GOT3 (cell line): Measurements from ENCODE around the gene GRM2.
"Not testable (repeated sequence)": the region's sequence is repeated elsewhere in the genome, so short reads cannot be mapped to it uniquely, and the experiment has no call there.

Experiments
- DNase-seq: peaks from one replicate; lab custom pipeline; 2025; ENCODE audit warnings: mixed read lengths; lab: John Stamatoyannopoulos, UW

Gene GRM2

DNA sequence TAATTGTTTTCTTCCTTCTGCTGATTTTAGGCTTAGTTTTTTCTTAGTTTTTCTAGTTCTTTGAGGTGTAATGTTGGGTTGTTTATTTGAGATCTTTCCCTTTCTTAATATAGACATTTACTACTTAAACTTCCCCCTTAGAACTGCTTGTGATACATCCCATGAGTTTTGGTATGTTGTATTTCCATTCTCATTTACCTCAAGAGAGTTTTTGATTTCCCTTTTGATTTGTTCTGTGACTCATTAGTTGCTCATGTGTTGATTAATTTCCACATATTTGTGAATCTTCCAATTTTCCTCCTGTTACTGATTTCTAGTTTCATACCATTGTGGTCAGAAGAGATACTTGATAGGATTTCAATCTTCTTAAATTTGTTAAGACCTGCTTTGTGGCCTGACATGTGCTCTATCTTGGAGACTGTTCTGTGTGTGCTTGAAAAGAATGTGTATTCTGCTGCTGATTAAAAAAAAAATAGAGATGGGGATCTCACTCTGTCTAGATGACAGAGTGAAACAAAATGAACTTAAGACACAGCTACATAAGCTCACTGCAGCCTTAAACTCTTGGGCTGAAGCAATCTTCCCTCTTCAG lies 22.3 kb downstream of the GRM2 start:
- no peak for DNase-seq

DNA sequence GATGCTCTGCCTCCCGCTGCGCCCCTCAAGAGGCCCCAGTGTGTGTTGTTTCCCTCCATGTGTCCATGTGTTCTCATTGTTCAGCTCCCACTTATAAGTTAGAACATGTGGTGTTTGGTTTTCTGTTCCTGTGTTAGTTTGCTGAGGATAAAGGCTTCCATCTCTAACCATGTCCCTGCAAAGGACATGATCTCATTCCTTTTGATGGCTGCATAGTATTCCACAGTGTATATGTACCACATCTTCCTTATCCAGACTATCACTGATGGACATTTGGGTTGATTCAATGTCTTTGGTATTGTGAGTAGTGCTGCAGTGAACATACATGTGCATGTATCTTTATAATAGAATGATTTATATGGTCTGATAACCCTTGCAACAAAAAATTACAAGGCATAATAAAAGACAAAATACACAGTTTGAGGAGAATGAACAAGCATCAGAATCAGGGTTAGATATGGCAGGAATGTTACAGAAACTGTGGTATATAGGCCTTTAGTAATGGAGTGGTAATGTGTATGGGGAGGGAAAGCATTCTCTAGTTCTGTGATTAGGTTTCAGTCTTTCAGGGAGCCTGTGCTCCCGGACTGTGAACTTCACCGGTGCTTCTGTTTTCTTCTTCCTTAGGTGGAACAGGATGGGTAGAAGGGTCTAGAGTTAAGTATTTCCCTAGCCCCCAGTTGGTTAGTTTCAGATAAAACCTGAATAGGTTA lies 27.1 kb downstream of the GRM2 start:
- DNase-seq, result no peak

DNA sequence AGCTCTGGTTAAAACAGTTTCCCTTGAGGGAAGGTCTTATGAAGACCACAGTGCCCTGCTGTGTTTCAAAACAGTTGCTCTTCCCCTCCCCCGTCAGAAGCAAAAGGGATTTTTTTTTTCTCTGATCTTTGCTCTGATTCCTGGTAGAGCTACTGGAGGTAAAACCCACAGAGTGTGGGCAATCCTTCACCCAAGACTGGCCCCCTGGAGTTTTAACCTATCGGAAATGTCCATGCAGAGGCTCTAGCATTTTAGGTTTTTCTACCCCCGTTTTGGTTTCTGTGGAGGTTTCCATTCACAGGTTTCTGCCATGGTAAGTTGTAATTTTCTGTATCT lies 27.7 kb downstream of the GRM2 start:
- DNase-seq, result no peak

DNA sequence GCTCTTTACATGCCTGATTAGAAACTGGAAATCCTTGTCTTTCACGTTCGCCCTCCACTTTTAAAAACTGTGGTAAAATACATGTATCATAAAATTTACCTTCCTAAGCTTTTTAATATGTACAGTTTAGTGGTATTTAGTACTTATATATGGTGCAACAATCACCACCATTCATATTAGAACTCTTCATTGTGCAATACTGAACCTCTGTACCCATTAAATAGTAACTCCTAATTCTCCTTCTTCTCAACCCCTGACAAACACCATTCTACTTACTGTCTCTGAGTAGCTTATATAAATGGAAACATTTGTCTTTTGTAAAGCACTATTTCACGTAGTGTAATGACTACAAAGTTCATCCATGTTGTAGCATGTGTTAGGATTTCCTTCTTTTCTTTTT lies 28.2 kb downstream of the GRM2 start:
- DNase-seq, result no peak

DNA sequence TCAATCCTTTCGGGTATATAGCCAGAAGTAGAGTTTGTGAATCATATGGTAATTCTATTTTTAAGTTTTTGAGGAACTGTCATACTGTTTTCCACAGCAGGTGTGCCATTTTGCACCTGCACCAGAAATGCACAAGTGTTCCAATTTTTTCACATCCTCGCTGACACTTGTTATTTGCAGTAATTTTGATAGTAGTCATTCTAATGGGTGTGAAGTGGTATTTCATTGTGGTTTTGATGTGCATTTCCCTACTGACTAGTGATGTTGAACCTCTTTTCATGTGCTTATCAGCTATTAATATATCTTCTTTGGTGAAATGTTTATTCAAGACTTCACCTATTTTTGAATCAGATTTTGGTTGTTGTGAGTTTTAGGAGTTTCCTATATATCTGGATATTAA lies 29.1 kb downstream of the GRM2 start:
- DNase-seq, result no peak

DNA sequence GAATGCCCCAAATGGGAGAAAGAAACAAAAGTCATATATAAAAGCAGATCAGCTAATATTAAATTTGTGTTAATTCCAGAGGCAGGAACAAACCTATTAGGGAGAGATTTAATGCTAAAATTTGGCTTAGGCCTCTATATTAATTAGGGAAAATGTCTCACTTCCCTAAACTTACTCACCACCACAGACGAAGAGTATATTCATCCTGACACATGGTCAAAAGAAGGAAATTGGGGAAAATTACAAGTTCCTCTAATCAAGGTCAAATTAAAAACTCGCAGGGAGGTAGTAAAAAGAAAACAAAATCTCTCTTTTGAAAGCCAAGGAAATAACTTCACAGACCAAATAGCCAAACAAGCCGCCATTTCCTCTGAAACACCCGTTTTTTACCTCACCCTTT lies 32.2 kb downstream of the GRM2 start:
- no peak for DNase-seq

DNA sequence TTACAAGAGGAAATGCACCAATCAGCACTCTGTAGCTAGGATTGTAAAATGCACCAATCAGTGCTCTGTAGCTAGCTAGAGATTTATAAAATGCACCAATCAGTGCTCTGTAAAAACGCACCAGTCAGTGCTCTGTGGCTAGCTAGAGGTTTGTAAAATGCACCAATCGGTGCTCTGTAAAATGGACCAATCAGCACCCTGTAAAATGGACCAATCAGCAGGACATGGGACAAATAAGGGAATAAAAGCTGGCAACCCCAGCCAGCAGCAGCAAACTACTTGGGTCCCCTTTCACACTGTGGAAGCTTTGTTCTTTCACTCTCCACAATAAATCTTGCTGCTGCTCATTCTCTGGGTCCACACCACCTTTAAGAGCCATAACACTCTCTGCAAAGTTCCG lies 35.5 kb downstream of the GRM2 start:
- DNase-seq, result not testable (repeated sequence)

DNA sequence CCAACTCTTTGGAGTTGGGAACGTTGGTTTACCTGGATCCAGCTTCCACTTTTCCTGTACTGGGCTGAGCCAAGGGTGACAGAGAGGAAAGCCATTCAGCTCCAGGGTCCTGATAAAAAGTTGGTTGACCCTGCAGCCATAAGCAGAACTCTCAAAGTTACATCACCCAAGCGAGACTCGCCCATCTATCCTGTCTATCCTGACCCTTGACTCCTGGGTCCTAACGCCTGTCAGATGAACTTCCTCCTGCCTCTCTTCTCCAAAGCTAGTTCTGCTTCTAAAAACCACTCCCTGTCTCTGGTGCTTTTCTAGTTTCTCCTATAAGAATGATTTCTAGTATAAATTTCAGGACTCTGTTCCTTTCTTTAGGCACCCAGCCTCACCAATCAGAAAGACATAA lies 36.1 kb downstream of the GRM2 start:
- DNase-seq, result not testable (repeated sequence)

DNA sequence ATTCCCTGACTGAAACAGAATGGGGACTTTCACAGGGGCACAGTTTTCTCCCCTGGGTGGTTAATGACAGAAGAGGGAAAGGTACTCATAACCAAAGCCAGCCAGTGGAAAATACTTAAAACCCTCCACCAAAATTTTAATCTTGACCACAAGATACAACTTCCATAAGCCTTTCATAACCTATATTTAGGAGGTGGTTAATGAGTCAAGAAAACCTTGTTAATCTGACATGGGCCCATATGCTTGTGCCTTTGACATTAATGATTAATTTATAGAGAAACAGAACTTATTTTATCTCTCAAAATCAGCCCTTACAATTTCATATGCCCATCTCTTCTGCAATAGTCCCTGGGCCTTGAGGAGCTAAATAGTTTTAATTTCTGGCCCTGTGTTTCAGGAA lies 41.0 kb downstream of the GRM2 start:
- DNase-seq, result no peak

DNA sequence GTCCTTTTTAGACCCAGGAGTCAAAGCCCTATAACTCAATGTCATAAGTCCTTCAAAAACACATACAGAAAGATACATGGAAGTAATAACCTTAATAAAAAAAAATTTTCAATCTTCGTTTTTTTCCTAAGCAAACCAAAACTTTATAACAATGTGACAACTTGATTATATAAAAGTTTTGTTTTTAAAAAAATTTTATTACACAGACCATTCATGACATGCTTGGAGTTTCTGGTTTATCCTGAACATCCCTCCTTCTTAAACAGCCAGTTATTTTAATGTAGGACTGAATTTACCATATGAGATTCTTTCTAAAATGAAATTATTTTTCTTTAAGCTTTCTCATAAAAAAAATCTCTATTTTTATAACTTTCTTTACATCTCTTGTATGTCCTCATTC lies 41.5 kb downstream of the GRM2 start:
- DNase-seq, result no peak

DNA sequence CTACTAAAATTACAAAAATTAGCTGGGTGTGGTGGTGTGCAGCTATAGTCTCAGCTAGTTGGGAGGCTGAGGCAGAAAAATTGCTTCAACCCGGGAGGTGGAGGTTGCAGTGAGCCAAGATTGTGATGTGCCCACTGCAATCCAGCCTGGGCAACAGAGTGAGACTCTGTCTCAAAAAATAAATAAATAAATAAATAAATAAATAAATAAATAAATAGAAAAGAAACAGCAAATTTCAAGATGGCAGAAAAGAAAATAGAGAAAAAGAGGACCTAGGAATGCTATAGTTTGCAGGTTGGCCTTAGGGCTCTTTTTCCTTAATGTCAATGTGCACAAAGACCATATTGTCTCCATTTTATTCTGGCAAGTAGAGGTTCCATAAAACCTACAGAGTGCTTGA lies 44.0 kb downstream of the GRM2 start:
- DNase-seq, result no peak

DNA sequence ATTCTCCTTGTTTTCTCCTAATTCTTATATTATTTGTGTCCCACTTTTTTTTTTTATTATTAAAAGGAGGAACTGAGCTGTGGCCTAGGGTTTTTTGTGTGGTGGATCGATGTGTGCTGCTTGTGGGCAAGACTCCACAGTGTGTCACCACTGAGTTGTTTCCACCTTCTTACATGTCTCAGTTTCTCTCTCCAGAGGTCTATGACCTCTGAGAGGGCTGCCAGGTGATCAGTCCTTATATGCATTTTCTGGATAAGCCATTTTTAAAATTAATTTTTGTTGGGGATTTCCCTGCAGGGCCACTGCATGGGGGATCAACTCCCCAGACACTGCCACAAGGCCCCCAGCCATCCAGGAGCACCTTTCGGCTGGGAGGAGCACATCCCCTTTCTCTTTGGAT lies 44.4 kb downstream of the GRM2 start:
- no peak for DNase-seq

DNA sequence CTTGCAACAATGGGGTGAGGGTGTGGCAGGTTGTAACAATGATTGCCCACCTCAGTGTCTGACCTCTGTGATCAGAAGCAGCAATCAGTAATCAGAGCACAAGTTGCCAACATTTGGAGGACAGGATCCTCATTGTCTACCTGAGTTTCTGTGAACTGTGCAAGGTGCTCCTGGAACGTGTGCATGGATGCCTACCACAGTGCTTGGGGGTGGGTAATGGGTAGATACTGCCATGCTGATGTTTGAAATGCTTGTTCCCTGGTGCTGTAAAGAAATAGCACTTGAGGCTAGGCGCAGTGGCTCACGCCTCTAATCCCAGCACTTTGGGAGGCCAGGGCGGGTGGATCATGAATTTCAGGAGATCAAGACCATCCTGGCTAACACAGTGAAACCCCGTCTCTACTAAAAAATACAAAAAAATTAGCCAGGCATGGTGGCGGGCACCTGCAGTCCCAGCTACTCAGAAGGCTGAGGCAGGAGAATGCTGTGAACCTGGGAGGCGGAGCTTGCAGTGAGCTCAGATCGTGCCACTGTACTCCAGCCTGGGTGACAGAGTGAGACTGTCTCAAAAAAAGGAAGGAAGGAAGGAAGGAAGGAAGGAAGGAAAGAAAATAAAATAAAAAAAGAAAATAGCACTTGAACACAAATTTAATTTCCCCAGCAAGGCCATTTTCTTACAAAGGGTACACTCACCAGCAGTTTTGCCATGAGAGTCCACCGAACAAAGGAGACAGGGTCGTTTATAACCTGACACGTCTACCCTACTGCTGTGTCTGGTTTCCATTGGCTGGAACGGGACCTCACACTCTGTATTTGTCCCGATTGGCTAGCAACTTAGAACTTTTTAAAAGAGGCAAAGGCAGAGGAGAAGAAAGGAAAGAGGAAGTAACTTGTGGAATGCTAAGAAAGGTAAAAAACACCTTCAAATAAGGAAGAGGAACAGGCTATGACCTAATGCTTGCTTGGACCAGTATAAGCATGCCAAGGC lies 47.2 kb downstream of the GRM2 start:
- DNase-seq, result not testable (repeated sequence)

DNA sequence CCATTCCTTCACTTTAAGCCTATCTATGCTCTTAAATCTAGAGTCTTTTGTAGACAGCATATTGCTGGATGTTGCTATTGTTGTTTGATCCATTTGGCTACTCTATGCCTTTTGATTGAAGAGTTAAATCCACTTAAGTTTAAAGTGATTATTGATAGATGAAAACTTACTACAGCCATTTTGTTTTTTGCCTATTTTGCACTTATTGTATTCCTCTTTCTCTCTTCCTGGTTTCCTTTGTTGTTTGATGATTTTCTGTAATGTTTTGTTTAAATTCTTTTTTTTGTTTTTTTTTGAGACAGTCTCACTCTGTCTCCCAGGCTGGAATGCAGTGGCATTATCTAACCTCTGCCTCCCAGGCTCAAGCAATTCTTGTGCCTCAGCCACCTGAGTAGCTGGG lies 52.3 kb downstream of the GRM2 start:
- DNase-seq, result no peak
